GM12878 (cell line): ENCODE measurements around the gene CRTAP.

Source experiments
- CHD1 ChIP-seq: IDR thresholded peaks from 2 replicates; pipeline ENCODE4 v1.6.1; 2012; ENCODE audit warnings: low read depth, low read length, improper control_type of control experiment
- CREB1 ChIP-seq: IDR thresholded peaks from 2 replicates; pipeline ENCODE4 v1.6.1; 2012; ENCODE audit warnings: low read depth, mild to moderate bottlenecking, inconsistent platforms
- EZH2 ChIP-seq: IDR thresholded peaks from 2 replicates; pipeline ENCODE4 v1.6.1; 2012; ENCODE audit warnings: low read depth, mild to moderate bottlenecking, control low read depth, inconsistent platforms, low read length, borderline replicate concordance; ENCODE audit not compliant: control insufficient read depth
- FOXK2 ChIP-seq: fragments of 450-650 bp; IDR thresholded peaks from 2 replicates; pipeline ENCODE4 v1.6.1; 2017; ENCODE audit warnings: mild to moderate bottlenecking, moderate library complexity
- POLR2AphosphoS5 ChIP-seq: IDR thresholded peaks from 2 replicates; pipeline ENCODE4 v1.6.1; 2011; ENCODE audit warnings: mild to moderate bottlenecking, low read length, inconsistent platforms
- SIX5 ChIP-seq: IDR thresholded peaks from 2 replicates; pipeline ENCODE4 v1.6.1; 2011; ENCODE audit warnings: mild to moderate bottlenecking, low read depth, low read length, moderate library complexity; ENCODE audit not compliant: severe bottlenecking
- ZNF207 ChIP-seq: fragments of 450-650 bp; IDR thresholded peaks from 2 replicates; pipeline ENCODE4 v1.6.1; 2014; ENCODE audit warnings: antibody characterized with exemption, mild to moderate bottlenecking, borderline replicate concordance
- ZNF274 ChIP-seq: IDR thresholded peaks from one replicate; pipeline ENCODE4 v1.8.0; 2011; ENCODE audit not compliant: insufficient read length, insufficient read depth

GRCh38 chr3:33196538-33196937, 82.7 kb downstream of the CRTAP start:
- no peak for TF ChIP-seq ZNF207
- TF ChIP-seq EZH2 = no peak
- no peak for TF ChIP-seq CHD1
- TF ChIP-seq FOXK2 = no peak
- no peak for TF ChIP-seq CREB1
- TF ChIP-seq ZNF274 = no peak
- no peak for TF ChIP-seq SIX5
- TF ChIP-seq POLR2AphosphoS5 = no peak
